Right cardiac atrium (tissue), 5 donors: ENCODE data around the gene KIF5B. TPM values are rescaled to one million over a fixed set of nuclear protein-coding genes. Genes with fewer than 3 reads are reported as not detected.
"Not testable (repeated sequence)": the region's sequence is repeated elsewhere in the genome, so short reads cannot be mapped to it uniquely, and the experiment has no call there.

Source experiments
- ATAC-seq, 2 donors: fragments of 200-7000 bp; cut with Tn5 transposase; one replicate each; pipeline versions ENCODE4 v1.8.0 to v1.9.1; 2020; ENCODE audit warnings: moderate library complexity in 2 of 2, mild to moderate bottlenecking in 1 of 2
- DNase-seq, 3 donors: peaks; one replicate each; pipeline ENCODE4 v3.0.0-alpha.2; 2020
- H3K27ac ChIP-seq: one replicate; pipeline ENCODE4 v1.5.1; 2013; ENCODE audit warnings: mild to moderate bottlenecking, low read length, control low read depth, moderate library complexity
- H3K27me3 ChIP-seq: one replicate; pipeline ENCODE4 v1.6.1; 2013; ENCODE audit not compliant: control insufficient read depth, insufficient read depth
- H3K4me1 ChIP-seq: one replicate; pipeline ENCODE4 v1.6.1; 2013; ENCODE audit warnings: low read length; ENCODE audit not compliant: control insufficient read depth, insufficient read depth
- H3K4me3 ChIP-seq: one replicate; pipeline ENCODE4 v1.5.1; 2013; ENCODE audit warnings: low read length, control low read depth
- H3K9me3 ChIP-seq: one replicate; pipeline ENCODE4 v1.6.1; 2013; ENCODE audit warnings: low read length; ENCODE audit not compliant: control insufficient read depth
- WGBS: extraction: QIAGEN DNeasy Blood & Tissue Kit; methylation state at CpG from one replicate; pipeline ENCODE4 v1.1.7; 2013; 5-methylcytosine and 5-hydroxymethylcytosine counted together
- intact Hi-C, 4 donors: fragments of 100-400 bp; cut with DNase I; formaldehyde crosslinking; loops; one replicate each; pipeline versions ENCODE4 v1.11.0 to v1.14.0; 2022 to 2023
- polyA plus RNA-seq: library from polyadenylated mRNA; stranded (reverse); fragments of 200-250 nt; gene quantifications from one replicate; pipeline ENCODE4 v1.2.3, GENCODE V29; 2013
- total RNA-seq, 4 donors: library from RNA; stranded (reverse); fragmentation: NEBNext Ultra II Directional; extraction: Animal tissue kit (Norgen Biotek cat#: 25700); gene quantifications; one replicate each; pipeline ENCODE4 v1.2.1, GENCODE V29; 2021
- donor health status: healthy with polysubstance abuse.
- donor health status: DM: no; HTN: yes; CAD: no.
- donor health status: DM: no; HTN: no; CAD: no.
- donor health status: DM: no; HTN: yes; CAD: no; lungs with severe emphysema.
- donor health status: DM: yes; HTN: yes; CAD: no.

KIF5B gene
- total and polyA plus RNA-seq, 5 donors = 60.3 to 169 (median 136) TPM

DNA sequence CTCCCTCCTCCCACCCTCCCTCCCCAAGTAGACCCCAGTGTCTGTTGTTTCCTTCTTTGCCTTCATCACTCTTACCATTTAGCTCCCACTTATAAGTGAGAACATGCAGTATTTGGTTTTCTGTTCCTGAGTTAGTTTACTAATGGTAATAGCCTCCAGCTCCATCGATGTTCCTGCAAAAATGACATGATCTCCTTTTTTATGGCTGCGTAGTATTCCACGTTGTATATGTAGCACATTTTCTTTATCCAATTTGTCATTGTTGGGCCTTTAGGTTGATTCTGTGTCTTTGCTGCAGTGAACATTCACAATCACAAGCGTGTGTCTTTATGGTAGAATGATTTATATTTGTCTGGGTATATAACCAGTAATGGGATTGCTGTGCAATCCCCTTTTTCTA is 75.8 kb downstream of the KIF5B start:
- DNase-seq = no peak
- 97% methylated on average over 4 of the region's 4 CpGs for WGBS

DNA sequence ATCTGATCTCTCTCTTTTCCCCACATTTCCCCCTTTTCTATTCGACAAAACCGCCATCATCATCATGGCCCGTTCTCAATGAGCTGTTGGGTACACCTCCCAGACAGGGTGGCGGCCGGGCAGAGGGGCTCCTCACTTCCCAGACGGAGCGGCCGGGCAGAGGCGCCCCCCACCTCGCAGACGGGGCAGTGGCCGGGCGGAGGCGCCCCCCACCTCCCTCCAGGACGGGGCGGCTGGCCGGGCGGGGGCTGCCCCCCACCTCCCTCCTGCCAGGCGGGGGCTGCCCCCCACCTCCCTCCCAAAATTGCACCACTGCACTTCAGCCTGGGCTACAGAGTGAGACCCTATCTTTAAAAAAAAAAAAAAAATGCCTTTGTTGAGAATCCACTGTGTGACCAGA is 77.2 kb downstream of the KIF5B start:
- intact Hi-C loops, H3K4me3 ChIP-seq, H3K27ac ChIP-seq, ATAC-seq, H3K9me3 ChIP-seq, DNase-seq, H3K4me1 ChIP-seq, H3K27me3 ChIP-seq: not testable (repeated sequence)
- 98% methylated on average over 16 of the region's 19 CpGs for WGBS

More for the DNA sequence above, 75.8 kb downstream of the KIF5B start:
- intact Hi-C loops = no loop called here
- no peaks in the 10 kb centered on the region for H3K27me3 ChIP-seq
- no peaks in the 10 kb centered on the region for H3K4me1 ChIP-seq
- ATAC-seq = no peak
- H3K27ac ChIP-seq = no peak overlapping the region
- H3K4me3 ChIP-seq = no peak overlapping the region
- H3K9me3 ChIP-seq = no peaks in the 10 kb centered on the region

DNA sequence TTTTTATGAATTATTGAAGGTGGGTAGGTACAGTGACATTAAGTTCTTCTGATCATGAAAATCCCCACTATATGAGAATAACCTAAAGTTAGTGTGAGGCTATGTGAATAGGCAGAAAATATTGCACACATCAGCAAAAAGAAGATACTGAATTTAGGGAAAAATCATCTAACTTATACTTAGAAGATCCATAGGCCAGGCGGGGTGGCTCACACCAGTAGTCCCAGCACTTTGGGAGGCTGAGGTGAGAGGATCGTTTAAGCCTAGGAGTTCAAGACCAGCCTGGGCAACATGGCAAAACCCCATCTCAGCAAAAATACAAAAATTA is 78.1 kb downstream of the KIF5B start:
- Histone ChIP-seq H3K4me3 (no peak overlapping the region), H3K9me3 (no peaks in the 10 kb centered on the region), H3K27ac (no peak overlapping the region), H3K27me3 (no peaks in the 10 kb centered on the region), H3K4me1 (no peaks in the 10 kb centered on the region)
- 77% methylated on average over 2 of the region's 2 CpGs for WGBS
- intact Hi-C loops = no loop called here
- no peak for ATAC-seq
- no peak for DNase-seq

DNA sequence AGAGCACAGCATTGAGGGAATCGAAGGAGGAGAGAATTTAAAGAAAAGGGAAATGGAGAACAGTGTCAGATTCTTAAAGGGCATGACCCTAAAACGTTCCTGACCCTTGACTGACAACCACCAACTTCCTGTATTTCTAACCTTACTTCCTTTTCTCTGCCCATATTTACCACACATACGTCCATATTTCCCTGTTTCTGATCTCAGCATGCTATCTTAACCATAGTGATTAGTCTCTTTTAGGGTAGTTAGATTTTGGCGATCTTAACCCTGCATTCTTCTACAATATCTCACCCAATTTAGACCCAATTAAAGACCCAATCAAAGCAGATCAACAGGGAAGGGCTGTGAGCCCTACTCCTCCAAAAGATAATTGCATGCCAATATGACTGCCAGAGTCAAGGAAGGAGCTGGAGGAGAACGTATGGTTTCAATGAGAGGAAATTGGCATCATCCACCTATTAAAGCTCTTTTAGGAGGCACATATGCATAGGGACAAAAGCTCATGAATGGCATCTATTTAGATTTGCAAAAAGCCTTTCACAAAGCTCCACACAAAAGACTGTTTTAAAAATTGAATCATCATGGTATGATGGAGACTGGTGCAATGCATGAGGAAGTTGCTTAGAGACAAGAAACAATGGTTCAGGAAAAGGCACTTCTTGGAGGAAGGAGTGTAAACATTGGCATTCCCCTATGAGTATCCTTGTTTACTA is 78.6 kb downstream of the KIF5B start:
- Histone ChIP-seq H3K27me3 (no peaks in the 10 kb centered on the region), H3K4me3 (no peak overlapping the region), H3K9me3 (no peaks in the 10 kb centered on the region), H3K27ac (no peak overlapping the region), H3K4me1 (no peaks in the 10 kb centered on the region)
- intact Hi-C loops = no loop called here
- DNase-seq (no peak), ATAC-seq (peak in 1 of 2 donors; percentile 52)
- 55% methylated on average over 5 of the region's 5 CpGs for WGBS

DNA sequence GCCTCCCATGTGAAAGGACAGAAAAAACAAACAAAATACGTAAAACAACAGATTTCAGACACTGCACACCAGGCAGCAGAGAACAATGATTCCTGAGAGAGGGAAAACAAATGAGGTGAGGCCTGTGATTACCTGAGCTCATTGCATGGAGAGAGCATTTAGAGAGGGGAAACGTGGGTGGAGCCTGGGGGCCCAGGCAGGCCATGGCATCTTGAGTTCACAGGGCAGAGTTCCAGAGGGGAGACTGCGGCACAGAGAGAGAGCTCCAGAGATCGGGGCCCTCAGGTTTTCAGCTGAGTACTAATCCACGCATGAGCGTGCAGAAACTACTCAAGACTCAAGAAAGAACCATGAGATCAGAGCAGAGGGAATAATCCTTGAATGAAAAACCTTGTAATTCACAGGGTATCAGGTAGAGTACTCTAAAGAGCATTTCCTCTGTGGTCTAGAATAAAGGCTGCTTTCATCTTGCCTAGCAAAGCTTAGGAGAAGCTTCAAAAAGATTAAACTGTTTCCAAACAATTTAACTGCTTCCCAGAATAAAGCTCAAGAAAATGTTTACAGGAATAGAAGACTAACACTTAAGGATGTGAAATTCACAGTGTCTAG is 81.0 kb downstream of the KIF5B start:
- Histone ChIP-seq H3K27me3 (no peaks in the 10 kb centered on the region), H3K9me3 (no peaks in the 10 kb centered on the region), H3K4me3 (no peak overlapping the region), H3K27ac (no peak overlapping the region), H3K4me1 (no peaks in the 10 kb centered on the region)
- 93% methylated on average over 6 of the region's 6 CpGs for WGBS
- DNase-seq (no peak), ATAC-seq (no peak)
- intact Hi-C loops = no loop called here

DNA sequence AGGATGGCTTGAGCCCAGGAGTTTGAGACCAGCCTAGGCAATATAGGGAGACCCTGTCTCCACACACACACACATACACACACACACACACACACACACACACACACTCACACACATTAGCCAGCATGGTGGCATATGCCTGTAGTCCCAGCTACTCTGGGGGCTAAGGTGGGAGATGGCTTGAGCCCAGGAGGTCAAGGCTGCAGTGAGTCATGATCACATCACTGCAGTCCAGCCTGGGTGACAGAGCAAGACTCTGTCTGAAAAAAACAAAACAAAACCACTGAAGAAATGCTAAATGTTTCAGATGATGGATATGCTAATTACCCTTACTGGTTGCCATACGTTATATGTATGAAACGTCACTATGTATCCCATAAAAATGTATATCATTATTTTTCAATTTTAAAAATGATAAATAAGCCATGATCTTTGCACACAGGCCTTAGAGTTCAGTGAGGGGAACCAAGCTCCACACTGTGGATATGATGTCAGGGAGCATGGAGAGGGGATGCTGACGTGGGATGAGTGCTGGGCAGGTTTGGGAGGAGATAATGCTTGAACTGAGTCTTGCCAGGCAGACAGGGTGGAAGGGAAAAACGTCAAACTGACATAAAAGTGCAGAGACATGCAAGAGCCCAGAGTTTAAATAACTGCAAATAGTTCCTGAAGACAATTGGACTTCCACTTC is 81.6 kb downstream of the KIF5B start:
- Histone ChIP-seq H3K4me1 (no peaks in the 10 kb centered on the region), H3K9me3 (no peaks in the 10 kb centered on the region), H3K27me3 (no peaks in the 10 kb centered on the region), H3K27ac (no peak overlapping the region), H3K4me3 (no peak overlapping the region)
- intact Hi-C loops = no loop called here
- no peak for ATAC-seq
- DNase-seq = no peak
- 82% methylated on average over 4 of the region's 4 CpGs for WGBS

DNA sequence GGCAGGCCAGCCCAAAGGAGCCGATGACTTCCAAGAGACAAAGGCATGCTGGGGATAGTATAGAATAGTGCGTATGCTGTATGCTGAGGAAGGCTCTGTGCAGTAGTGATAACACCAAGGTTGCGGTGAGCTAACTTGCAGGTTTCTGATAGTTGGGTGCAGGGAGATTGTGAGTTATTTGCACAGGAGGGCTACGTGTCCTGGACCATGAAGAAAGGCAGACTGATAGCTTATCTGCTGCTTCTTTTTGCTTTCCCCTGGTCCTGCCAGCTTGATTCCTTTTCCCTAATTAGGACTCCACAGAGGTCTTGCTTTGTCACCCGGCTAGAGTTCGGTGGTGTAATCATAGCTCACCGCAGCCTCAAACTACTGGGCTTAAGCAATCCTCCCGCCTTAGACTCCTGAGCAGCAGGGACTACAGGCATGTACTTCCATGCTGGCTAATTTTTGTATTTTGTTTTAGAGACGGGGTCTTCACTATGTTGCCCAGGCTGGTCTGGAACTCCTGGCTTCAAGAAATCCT is 83.6 kb downstream of the KIF5B start:
- 66% methylated on average over 9 of the region's 9 CpGs for WGBS
- DNase-seq = no peak
- no peak for ATAC-seq
- H3K27ac ChIP-seq = no peak overlapping the region
- H3K4me3 ChIP-seq = no peak overlapping the region
- no peaks in the 10 kb centered on the region for H3K9me3 ChIP-seq
- H3K27me3 ChIP-seq = no peaks in the 10 kb centered on the region
- intact Hi-C loops = no loop called here
- no peaks in the 10 kb centered on the region for H3K4me1 ChIP-seq

DNA sequence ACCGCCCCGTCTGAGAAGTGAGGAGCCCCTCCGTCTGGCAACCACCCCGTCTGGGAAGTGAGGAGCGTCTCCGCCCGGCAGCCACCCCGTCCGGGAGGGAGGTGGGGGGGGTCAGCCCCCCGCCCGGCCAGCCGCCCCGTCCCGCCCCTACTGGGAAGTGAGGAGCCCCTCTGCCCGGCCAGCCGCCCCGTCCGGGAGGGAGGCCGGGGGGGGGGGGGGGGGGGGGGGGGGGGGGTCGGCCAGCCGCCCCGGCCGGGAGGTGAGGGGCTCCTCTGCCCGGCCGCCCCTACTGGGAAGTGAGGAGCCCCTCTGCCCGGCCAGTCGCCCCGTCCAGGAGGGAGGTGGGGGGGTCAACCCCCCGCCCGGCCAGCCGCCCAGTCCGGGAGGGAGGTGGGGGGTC is 86.4 kb downstream of the KIF5B start:
- intact Hi-C loops, H3K4me3 ChIP-seq, DNase-seq, H3K27ac ChIP-seq, H3K4me1 ChIP-seq, H3K27me3 ChIP-seq, H3K9me3 ChIP-seq, ATAC-seq: not testable (repeated sequence)
- WGBS = no CpG with 5 or more reads among the region's 32 CpGs

DNA sequence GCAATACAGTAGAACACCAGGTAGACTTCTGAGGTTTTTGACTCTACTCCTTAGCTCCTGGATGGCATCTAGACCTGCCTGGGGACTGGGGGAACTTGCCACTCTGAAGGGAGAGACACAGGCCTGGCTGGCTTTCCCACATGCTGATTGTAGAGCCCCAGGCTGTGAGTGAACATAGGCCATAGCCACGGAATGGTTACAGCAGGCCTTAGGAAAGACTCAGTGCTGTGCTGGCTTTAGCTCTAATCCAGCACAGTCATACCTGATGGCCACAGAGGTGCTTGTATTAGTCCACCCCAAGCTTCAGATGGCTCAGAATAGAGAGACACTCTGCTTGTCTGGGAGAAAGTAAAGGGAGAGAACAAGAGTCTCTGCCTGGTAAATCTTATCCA is 92.6 kb downstream of the KIF5B start:
- no peak for ATAC-seq
- DNase-seq = no peak
- no peak overlapping the region for H3K4me3 ChIP-seq
- no peak overlapping the region for H3K27ac ChIP-seq
- 87% methylated on average over 1 of the region's 1 CpG for WGBS
- no peaks in the 10 kb centered on the region for H3K27me3 ChIP-seq
- peaks cover 5% of the 10 kb centered on the region for H3K4me1 ChIP-seq
- intact Hi-C loops = no loop called here
- no peaks in the 10 kb centered on the region for H3K9me3 ChIP-seq

DNA sequence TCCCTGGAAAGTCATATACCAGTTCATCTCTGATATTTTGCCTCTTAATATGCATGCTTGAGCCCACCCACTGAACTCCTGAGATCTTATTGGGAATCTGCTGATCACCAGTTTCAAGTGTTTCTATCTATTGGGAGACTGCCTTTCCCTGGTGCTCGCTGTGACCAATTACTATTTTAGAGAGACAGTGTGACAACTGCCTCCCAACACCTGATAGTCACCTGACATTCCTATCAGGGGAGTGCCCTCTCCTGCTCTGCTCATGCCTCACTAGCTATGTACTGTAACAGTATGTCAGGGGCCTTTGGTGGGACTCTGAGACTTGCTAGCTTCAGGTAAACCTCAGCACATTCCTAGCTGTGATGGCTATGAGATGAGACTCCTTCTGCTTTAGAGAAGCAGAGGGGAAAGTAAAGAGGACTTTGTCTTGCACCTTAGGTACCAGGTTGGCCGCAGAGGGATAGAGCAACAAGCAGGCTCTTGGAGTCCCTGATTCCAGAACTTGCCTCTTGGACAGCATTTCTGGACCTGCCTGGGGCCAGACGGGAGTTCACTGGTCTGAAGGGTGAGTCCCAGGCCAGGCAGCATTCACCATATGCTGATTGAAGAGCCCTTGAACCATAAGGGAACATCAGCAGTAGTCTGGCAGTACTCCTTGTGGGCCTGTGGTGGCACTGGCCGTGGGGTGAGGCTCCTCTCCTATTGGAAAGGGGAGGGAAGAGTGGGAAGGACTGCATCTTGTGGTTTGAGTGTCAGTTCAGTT is 93.2 kb downstream of the KIF5B start:
- DNase-seq (no peak), ATAC-seq (no peak)
- WGBS = 92% methylated on average over 4 of the region's 4 CpGs

More for the DNA sequence above, 93.2 kb downstream of the KIF5B start:
- Histone ChIP-seq H3K27me3 (no peaks in the 10 kb centered on the region), H3K27ac (no peak overlapping the region), H3K4me1 (peaks cover 5% of the 10 kb centered on the region), H3K9me3 (no peaks in the 10 kb centered on the region), H3K4me3 (no peak overlapping the region)
- intact Hi-C loops = no loop called here
